T-helper 1 cell (primary cell): Measurements from ENCODE around the gene ERO1B.
"Not testable (repeated sequence)": the region's sequence is repeated elsewhere in the genome, so short reads cannot be mapped to it uniquely, and the experiment has no call there.

Experiments used
- DNase-seq, 5 donors: peaks; one replicate each; pipeline ENCODE4 v3.0.0-alpha.2; 2012 to 2020

ERO1B gene

GRCh38 chr1:236242568-236242967, 39.2 kb downstream of the ERO1B start:
- no peak for DNase-seq

DNA sequence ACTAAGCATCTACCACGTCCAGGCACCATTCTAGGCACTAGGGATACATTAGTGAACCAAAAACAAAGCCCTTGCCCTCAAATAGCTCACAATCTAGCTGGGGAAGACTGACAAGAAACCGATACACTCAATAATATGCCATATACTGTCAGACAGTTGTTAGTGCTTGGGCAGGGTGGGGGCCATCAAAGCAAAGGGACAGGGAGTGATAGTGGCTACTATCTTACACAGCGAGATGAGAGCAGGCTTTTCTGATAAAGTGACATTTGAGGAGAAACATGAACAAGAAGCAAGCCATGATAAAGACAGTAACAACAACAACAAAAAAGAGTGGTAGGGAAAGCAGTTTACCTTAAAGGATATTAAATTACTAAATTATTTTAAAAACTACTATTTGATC, 41.1 kb downstream of the ERO1B start:
- no peak for DNase-seq

GRCh38 chr1:236239092-236239585, 42.6 kb downstream of the ERO1B start:
- no peak for DNase-seq

DNA sequence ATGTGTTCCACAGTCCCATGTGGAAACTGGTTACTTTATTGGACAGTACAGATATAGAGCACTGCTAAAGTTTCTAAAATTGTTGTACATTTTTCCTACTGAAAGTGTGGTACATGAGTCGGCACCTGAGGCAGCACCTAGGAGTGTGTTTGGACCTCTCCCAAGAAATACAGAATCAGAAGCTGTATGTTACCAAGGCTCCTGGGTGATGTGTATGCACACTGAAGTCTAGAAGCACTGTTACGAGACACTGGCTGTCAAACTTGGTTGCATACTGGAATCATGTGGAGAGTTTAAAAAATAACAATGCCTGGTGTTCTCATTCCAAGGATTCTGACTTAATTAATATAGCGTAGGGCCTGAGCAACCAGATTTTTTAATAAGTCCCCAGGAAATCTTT, 46.6 kb downstream of the ERO1B start:
- no peak for DNase-seq

GRCh38 chr1:236228411-236228810, 53.3 kb downstream of the ERO1B start:
- no peak for DNase-seq

DNA sequence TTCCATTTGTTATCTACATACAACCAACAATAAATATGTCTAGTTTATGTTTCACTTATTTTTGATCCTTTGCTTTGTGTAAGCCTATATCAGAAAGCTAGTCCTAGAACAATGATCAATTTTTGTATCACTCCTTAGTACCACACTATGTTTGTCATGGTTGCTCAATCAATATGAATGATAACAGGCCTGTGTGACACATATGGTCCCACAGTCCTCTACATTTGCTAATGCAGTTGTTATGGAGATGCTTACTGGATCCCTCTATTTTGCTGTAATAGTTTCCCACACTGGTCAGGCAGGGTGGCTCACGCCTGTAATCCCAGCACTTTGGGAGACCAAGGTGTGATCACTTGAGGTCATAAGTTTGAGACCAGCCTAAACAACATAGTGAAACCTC, 59.1 kb downstream of the ERO1B start:
- no peak for DNase-seq

GRCh38 chr1:236220473-236220872, 61.3 kb downstream of the ERO1B start:
- DNase-seq = no peak

- DNase-seq = no peak
Observed at GRCh38 chr1:236214761-236215160, 67.0 kb downstream of the ERO1B start.

DNA sequence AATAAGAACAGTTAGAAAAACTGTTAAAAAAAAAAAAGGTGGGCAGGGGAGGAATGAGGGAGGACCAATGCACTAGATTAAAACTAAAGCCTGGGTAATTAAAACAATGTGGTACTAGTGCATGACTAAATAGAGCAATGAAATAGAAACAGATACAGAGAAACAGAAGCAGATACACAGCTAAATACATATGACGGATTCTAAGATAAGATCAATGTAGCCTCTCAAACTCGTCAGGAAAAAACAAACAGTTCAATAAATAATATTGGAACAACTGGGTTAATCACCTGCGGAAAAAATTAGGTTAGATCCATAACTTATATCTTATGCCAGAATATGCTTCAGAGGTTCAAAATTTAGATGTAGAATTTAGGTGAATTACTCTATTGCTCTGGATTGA, 68.2 kb downstream of the ERO1B start:
- no peak for DNase-seq

DNA sequence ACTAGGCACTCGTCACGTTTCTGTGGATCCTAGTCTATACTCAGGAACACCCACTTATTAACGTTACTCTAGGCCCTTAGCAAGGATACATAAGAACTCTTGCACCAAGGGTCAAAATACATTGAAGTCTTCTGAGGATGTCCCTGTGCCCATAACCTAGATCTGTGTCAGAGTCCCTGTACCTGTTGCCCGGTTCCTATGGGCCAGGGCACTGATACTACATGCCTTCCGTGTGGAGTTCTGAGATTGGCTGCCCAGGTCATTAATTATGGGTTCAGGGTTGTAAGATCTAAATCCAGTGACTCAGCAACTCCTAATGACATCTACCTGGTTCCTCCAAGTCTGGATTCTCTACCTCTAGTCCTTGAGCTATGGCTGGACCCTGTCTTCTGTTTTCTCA, 69.9 kb downstream of the ERO1B start:
- no peak for DNase-seq

- no peak for DNase-seq
Observed at GRCh38 chr1:236209713-236210112, 72.0 kb downstream of the ERO1B start.

DNA sequence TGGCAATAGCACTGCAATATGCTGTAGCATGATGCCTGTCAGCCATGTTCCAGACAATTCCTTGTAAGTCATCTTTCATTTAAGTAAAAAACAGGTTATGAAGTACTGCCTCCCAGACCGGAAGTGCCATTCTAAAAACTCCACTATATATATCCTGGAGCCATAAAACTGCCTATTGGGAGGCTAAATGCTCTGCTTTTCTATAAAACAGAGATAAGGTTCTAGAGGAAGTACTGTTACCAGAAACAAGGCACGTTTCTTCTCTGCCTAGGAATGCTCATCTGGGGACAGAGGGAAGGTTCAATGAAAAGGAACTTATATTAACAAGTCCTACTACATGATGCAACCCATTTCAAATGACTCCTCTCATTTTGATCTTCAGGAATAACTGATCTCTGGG, 72.6 kb downstream of the ERO1B start:
- no peak for DNase-seq

DNA sequence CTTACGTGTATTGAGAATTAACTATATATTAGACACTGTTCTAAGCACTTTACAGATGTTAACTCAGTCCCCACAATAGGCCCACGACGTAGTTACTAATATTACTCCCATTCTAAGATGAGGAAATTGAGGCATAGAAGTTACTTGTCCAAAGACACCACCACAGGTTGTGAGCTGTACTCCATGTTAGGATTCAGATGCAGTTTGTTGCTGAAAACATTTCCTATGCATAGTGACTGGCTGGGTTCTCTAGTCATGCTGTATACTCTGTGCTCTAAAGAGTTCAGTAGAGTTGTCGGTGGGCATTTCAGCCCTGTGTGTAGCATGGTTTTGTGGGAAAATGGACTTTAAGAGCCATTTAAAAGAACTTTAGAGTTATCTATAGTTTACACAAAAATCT, 74.2 kb downstream of the ERO1B start:
- no peak for DNase-seq

DNA sequence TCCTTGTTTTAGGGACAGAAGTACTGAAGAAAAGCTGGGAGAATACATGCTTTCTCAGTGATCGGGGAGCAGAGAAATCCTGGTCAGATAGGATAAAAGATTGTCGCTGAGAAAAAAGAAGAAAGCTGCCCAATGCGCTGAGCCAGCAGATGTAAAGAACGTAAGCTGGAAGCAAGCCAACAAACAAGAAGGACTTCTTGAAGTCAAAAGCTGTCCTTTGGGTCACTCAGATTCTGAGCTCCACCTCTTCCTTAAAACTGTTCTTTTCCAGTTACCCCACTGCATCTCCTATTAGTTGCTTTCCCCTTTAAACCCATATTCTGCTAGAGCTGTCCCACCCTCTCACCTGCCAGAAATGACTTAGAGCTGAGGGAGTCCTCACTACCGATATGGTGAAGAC, 74.6 kb downstream of the ERO1B start:
- no peak for DNase-seq

DNA sequence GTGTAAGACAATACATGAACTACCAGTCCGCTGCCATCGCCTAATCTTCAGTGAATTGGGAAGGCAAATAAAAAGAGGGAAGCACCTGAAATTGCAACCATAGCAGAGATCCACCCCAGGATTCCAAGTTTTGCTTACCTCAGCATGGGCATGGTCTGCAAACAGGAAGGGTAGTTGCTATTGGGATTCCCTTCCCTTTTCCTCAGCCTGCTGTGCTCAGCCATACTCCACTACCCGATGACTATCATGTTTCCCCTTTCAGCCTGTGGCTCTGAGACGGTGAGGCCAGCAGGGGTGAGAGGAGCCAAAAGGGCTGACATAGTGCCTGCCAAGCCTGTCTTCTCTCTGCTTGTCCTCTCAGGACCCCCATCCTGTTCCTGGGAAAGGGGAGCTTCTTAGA, 75.2 kb downstream of the ERO1B start:
- no peak for DNase-seq

DNA sequence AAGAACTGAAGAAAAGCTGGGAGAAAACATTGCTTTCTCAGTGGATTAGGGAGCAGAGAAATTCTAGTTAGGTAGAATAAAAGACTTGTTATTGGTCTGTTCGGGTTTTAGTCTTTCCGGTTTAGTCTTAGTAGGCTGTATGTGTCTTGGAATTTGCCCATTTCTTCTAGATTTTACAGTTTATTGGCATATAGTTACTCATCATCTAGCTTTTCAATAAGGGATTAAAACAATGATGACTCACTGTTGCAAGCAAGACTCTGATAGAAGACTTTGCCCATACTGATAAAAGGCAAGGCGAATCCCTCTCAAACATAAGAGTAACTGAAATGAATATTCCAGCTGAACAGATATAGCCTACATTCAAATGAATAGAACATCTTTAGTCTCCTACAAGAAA, 77.1 kb downstream of the ERO1B start:
- DNase-seq = no peak

- no peak for DNase-seq
Observed at GRCh38 chr1:236204039-236204438, 77.7 kb downstream of the ERO1B start.

- no peak for DNase-seq
Observed at GRCh38 chr1:236201786-236202185, 80.0 kb downstream of the ERO1B start.

GRCh38 chr1:236200925-236201324, 80.8 kb downstream of the ERO1B start:
- DNase-seq = no peak

GRCh38 chr1:236193184-236193583, 88.6 kb downstream of the ERO1B start:
- DNase-seq = no peak

- not testable (repeated sequence) for DNase-seq
Observed at GRCh38 chr1:236188084-236188483, 93.7 kb downstream of the ERO1B start.

GRCh38 chr1:236186471-236186870, 95.3 kb downstream of the ERO1B start:
- DNase-seq = not testable (repeated sequence)

DNA sequence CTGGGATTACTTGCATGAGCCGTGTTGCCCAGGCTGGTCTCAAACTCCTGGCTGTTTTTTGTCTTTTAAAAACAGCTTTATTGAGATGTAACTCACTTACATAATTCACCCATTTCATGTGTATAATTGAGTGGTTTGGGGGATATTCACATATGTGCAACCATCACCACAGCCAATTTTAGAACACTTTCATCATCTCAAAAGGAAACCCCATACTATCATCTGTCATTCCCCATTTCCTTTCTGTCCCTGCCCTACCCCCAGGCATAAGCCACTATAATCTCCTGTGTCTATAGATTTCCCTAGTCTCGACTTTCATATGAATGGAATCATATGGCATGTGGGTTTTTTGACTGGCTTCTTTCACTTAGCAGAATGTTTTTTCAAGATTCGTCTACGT, 96.1 kb downstream of the ERO1B start:
- no peak for DNase-seq

DNA sequence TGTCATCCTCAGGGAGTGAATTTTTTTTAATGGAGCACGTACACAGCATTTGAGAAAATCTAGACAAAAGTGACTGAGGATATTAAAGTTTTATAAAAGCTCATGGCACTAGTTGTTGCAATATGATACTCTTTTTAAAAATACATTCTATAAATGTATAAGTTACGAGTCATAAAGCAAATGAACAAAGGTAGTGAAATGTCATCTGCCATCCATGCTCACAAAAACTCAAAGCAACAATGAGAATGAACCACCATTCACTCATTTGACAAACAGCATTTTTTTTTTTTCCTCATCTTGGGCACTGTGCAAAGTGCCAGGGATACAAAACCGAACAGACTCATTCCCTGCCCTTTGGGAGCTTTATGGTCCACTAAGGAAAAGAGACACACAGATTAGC, 100.7 kb downstream of the ERO1B start:
- DNase-seq = no peak

DNA sequence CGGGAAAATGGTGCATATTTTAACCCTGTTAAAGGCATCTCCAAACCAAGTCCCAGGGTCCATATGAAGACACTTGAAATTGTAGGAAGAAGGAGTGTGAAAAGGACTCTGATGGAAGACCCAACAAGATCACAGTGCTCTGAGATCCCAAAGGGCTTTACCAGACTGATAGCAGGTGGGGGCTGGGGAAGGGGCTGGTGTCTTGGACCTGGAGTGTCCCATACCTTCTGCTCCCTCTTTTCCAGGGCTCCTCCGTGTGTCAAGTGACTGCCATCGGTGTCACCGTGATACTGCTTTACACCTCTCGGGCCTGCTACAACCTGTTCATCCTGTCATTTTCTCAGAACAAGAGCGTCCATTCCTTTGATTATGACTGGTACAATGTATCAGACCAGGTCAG, 102.1 kb downstream of the ERO1B start:
- no peak for DNase-seq
